ENCODE results near the gene NUAK1.

The NUAK1 gene

DNA sequence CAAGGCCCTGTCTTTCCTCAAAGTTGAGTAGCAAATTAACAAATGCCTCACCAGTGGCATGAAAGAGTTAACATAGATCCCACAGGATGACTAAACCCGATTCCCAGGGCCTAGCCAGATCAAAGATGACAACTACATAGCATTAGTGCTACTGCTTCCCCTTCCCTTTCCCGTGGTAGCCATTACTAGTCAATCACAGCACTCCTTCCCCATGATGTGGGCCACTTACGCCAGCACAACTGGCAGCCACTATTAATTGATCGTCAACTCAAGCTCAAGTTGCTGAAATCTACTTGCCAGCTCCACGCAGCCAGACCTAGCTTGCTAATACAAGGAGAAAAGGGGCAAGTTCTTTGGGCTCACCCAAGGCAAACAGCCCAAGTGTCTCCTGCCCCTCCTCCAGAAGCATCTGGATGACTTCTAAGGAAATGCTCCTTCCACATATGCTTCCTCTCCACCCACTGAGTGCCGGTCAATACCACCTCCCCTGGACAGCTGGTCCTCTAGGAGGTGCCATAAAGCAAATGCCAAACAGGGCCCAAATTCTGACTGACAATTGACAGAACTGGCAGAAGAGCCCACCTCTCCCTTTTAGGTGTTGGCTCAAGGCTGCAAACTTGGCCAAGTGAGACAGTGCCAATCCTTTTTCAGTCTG lies 72.6 kb downstream of the NUAK1 start:
- DNase-seq, result no peak

DNA sequence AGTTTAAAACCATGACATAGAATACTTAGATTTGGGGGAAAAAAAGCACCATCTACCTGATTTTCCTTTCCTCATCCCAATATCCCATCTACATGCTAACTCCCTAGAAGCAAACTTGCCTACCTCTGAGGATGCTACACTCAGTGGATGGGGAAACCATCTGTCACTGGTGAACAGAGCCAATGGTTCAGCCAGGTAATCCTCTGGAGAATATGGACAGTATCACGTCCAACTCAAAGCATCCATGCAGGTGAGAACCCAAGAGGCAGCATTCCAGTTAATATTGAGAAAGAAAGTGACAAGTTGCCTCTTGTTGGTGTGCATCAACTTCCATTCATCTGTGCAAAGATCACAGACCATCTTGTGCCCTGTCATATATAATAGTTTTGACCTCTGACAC lies 73.2 kb downstream of the NUAK1 start:
- DNase-seq, result no peak

DNA sequence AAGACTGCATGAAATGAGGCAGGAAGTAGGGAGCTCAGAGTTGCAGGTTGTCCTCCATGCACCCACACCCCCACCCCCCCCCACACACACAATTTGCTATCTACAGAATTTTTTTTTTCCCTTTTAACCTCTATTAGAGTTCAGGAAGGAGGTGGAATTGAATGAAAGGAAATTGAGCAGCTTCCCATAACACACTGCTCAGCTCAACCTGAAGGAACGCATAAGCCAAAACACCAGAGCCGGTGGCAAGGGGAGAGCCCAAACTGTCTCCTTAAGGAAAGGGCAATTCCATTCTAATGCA lies 74.1 kb downstream of the NUAK1 start:
- no peak for DNase-seq

DNA sequence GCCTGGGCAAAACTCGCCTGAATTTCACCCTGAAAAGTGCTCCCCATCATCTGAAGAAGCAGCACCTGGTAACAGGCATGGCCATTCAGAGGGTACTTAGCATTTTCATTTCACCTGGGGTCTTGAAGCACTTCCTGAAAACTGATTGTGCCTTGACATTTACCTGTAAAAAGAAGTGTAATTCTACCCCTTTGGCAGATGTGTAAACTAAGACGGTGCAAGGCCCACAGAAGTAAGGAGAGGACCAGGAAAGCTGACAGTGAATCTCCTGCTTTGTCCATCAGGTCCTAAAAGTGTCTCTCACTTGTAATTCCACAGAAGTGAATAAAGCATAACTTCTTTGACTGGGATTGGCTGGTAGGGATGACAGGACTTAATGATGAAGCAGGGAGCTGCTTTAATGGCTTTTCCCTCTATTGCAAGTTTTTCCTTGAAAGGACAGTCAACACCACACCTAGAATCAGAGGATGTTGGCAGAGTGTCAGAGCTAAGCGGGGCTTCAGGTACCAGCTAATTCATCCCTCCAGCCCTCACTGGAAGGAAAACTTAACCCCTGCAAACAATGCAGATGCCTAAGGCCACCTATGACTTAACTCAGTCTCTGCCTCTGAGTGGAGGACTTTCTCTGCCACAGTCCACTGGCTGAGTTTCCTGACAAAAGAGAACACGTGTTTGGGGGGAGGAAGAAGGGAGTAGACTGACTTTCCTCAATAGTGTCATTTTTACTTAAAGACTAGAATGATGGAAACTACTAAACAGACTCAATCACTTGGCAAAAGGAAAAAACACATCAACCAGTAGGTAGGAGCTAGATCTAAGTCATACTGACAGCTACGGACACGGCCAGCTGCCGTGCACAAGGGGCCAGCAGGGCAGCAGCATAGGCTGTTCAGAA lies 74.7 kb downstream of the NUAK1 start:
- no peak for DNase-seq

DNA sequence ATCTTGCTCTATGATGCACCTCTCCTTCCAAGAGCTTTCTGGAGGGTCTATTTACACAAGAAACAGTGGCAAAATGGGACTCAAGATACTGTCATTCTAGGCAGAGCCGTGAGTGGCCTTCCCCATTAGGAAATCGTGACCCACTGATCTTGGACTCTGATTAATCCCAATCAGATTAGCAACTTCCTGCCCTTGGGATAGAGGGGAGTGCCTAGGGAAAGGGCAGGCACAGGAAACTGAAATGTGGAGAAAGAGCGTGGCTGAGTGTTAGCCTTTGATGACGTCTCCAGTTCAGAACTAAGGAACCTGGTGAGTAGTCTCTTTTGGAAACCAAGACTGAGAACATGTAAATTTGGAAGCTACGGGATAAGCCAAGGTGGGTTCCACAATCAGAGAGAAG lies 76.1 kb downstream of the NUAK1 start:
- no peak for DNase-seq

DNA sequence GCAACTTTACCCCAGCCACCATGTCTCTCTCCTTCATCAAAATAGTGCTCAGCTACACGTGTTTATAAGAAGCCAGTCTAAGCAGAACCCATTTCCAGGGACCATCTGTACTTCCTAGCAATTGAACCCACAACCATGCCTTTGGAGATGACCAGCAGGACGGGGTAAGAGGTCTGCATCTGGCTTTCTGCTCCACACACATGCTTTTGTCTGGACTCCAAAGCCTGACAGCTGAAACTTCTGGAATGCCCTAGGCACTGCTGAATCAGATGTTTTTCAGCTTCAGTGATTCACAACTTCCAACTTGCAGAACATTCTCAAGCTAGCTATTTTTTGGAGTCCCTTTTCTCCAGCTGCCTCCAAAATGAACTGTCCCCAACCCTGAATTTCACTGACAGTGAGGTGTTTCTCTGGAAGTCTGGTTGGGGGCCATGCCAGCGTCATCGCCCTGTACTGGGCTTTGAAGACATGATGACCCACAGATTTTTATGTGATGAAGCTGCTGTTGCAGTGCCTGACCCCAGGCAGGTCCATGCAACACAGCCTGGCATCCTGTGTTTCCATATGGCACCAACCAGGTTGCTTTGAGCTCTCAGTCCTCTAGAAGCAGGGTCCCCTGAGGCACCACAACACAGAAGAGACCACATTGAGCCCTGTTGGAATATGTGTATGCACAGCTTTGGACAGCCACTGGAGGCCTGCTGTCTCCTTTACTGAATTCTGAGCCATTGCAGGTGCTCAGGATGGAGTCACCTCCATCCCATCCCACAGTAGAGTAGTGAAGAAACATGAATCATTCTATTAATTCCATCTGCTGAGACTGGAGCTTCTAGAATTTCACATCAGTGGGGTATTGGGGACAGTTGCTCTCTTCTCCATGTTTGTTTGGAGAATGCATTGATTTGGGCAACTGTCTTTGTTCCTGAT lies 80.2 kb downstream of the NUAK1 start:
- DNase-seq, result no peak

DNA sequence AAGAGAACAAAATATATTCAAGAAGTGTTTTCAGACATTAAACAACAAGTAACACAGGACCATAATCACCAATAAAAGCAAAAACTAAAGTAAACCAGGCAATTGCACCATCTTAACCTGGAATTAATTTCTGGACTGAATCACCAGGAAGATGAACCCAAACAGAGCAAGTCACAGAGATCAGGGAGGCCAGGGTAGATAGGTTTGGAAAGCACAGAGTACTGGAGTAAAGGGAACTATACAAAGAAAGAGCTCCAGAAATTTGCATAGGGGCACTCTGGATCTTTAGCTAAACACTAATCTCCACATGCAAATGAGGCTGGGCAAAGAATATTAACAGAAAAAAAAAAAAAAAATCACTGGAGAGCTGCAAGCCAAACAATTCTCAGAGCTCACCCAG lies 84.7 kb downstream of the NUAK1 start:
- no peak for DNase-seq

DNA sequence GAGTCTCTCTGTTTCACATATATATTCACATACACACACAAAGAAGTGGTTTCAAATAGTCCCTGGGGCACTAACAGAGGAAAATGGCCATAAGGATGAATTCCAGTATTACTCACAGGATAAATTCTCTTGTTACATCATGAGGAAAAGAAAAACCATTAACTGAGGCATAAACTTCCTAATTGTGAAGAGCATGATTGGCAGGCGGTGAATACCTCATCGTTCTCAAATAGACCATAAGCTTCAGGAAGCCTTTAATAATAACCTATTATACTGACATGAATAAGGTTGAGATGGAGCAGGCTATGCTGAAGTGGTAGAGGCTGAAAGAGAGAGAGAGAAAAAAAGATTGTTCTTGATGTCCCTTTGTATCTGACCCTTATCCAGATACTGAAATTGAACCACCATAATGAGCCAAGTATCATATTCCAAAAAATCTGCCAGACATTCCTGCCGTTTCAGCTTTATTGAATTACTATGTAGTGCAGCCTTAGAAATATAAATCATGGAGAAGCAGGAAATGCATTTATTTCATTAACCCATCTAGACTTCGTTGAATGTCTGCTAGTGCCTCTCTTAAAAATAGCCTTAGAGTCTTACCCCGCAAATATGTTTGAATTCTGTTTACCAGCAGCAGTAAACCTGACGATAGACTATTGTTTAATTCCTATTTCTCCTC lies 86.8 kb downstream of the NUAK1 start:
- no peak for DNase-seq

DNA sequence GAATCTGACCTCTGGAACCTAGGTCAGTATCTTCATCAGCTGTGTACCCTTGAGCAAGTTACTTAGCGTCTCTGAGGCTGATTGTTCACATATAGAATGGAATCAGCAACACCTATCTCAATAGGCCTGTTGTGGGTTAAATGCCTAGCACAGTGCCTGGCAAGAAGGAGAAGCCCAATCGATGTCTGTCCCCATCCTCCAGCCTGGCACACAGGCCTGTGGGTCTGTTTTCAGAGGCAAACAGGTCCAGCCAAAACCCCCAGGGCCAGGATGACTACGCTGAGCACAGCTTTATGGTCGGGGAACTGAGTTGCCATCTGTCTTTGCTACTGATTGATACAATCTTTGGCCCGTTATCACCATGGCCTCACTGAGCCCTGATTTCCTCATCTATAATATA lies 89.2 kb downstream of the NUAK1 start:
- no peak for DNase-seq

DNA sequence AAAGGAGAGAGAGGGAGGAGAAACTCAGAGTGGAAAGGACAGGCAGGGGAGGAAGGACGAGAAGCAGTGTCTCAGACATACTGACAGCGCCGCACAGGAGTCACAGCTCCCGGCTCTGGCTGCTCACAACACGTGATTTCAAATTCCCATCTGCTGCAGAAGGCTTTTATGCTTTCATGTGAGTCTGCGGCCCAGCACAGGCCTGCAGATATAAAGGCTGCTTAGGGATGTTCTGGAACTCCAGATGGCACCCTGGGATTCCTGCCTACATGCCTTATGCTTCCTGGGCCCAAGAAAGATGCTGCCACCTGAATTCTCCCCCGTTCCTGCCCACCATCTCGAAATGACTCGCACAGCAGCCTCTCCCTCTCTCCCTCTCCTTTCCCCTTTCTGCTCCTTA lies 89.6 kb downstream of the NUAK1 start:
- DNase-seq, result peak in 28 of 51 donors; percentile 2 to 73 (median 29)

DNA sequence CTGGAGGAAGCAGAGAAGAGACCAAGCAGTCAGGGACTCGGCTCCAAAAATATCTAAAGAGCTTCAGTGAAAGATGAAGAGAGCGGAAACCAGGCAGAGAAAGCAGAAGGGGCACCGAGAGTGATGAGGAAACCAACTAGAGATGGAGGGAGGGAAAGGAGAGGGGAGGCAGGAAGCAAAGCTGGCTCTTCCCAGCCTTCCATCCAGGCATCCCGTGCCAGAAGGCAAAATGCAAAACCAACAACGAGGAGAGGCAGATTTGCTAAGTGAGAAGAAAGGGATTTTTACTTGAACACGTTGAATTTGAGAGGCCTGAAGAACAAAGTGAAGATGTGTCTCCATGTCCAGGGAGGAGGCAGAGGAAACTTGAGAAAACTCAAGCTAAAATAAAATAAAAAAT lies 90.1 kb downstream of the NUAK1 start:
- DNase-seq, result no peak

DNA sequence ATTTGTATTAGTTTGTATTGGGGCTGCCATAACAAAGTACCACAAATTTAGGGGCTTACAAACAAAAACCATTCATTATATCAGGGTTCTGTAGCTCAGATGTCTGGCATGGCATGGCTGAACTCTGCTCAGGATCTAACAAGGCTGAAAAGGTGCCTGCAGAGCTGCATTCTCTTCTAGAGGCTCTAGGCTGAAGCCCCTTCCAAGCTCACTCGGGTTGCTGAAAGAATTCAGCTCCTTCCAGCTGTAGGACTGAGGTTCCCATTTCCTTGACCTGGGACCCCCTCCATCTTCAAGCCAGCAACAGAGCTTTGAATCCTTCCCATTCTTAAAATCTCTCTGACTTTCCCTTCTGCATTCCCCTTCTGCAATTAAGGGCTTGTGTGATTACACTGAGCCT lies 90.7 kb downstream of the NUAK1 start:
- DNase-seq, result no peak

DNA sequence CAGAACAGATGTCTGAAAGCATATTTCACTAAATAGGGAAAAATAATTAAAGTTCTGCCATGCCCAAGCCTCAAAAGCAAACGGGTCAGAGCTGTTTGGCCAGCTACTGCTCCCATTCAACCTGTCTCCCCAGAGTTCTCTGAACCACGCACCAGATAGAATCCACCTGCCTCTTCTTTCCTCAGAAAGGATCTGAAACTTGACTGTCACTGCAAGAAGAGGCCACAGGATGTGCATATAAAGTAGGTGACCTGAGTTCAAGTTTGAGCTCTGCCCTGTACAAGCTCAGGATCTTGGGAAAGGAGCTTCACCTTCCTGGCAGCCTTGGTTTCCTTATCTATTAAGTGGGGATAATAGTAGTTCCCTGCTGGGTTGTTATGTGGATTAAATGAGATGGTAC lies 91.8 kb downstream of the NUAK1 start:
- no peak for DNase-seq

DNA sequence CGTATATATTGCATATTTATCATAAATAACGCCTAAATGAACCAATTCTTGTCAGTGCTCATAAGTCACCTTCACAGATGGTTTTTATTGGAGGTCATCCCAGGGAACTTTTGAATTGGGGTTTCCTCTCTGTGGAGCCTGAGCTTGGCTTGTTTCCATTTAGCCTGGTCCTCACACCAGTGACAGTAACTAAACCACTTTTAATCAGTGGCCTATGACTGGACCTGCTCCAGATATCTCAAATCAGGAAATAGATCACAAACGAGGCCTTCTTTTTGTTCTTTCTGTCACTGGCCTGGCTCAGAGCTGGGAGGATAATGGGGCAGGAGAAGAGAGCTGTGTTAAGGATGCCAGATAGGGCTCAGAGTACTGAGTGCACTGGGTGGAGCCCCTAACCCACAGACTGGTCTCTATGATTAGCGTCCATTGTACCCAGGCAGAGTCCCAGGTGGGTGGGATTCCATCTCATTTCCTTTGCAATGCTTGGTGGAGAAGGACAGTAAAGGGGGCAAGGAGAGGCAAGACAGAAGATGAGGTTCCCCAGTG lies 92.4 kb downstream of the NUAK1 start:
- DNase-seq, result no peak

DNA sequence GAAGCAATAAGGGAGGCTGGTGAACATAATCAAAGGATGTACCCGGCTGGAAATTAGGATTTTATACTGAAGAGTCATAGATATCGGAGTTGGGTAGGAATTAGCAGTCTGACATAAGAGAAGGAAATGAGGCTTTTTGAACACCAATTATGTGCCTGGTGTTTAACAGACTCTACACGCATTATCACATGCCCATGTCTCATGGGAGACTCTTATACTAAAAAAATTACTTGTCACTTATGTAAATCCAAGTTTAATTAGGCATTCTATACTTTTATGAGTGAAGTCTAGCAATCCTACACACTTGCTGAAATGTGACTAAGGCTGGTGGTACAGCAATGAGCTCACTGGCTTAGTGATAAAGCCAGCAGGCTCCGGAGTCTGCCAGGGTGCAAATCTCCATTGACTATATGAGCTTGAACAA lies 93.5 kb downstream of the NUAK1 start:
- no peak for DNase-seq

DNA sequence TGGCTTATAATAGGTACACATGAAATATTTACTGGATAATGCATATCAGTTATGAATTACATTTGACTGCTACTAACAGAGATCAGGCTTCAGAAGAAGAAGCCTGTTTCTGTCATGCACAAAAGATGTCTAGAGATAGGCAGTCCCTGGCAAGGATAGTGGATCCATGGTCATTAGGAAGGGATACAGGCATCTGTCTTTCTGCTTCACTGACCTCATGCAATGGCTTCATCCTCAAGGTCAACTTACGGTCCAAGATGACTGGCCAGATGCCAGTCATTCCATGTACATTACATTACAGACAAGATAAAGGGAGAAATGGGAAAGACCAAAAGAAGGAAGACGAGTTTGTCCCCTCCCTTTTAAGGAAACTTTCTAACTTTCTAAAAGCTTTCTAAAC lies 94.0 kb downstream of the NUAK1 start:
- no peak for DNase-seq

DNA sequence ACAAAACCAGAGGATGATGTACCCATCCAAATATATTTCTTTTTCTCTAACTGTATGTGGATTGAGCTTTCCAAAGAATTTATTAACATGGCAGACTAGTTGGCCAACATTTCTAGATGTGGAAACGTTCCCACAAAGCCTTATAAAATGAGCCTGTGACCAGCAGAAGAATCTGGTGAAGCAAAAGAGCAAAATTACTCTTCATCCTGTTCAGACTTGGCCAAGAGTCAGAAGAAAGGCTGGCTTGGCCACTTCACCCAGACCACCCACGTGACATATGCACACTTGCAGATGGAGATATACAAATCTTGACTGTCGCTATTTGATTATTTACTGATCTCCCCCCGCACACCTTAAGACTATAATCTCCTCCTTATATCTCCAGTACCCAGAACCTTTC lies 96.7 kb downstream of the NUAK1 start:
- DNase-seq, result no peak

DNA sequence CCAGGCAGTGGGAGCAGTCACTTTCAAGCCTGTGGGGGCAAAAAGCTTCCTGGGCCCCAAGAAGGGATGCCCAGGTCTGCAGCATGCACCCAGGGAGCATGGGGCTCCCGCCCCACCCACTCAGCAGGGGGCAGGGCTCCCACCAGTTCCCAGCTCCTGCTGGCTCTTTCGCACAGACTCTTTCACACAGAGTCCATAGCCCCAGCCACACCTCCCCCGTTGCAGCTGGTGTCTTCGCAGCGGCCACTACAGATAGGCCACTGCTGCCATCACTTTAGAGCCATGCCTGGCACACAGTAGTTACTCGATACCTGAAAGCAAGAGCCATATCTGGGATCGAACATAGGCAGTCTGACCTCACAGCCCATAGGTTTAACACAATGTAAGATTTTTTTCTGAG lies 98.2 kb downstream of the NUAK1 start:
- no peak for DNase-seq

DNA sequence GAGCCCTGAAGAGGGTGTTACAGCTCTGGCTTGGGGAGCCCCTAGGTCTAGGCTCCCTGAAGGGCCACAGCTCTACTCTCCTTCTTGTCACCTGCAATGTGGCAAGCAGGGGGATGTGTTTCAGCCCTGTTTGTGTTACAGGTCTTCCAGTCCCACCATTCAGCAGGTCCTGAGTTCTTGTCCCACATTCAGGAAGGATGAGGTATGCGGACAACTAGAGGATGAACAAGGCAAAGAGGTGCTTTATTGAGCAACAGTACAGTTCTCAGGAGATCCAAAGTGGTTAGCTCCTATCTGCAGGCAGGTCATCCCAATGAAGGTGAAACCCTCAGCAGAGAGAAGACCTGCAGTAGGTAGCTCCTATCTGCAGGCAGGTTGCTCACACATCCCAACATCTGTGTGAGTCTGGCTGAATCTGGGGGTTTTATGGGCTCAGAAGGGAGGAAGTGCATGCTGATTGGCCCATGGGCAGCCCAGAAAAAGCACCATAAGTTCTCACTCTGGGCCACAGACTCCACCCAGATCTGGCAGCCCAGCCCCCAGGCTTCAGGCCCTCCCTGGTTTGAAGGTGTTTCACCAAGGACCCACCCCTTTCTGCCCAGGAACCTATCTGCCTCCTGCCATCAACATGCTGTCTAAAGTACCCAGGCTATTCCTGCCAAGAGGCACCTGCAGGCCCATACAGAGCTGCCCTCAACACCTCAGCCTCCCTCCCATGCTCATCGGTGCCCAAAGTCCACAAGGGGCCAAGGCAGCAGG lies 98.9 kb downstream of the NUAK1 start:
- no peak for DNase-seq

DNA sequence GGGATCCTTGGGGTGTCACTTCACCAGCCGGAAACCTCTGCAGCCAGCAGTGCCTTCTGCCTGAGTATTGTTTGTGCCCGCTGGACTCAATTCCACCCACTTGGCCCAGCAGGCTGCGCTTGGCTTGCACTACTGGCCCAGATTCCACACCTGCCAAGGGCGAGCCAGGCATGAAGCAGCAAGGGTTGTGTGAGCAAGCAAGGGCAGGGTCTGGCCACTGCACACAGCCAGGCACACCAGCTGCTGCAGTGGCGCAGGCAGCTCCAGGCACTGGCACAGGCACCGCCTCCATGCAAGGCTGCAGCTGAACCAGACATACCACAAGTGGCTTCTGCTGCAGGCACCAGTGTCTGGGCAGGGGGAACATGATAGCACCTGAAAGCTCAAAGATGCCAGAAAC lies 99.5 kb downstream of the NUAK1 start:
- peak in 5 of 51 donors; percentile 2 to 11 (median 8) for DNase-seq

Data from hypothalamus (tissue), 51 donors.